Activated CD8-positive, alpha-beta memory T cell treated with anti-CD3 and anti-CD28 coated beads for 24 hours (primary cell): ENCODE results near the gene COQ9.
"Not testable (repeated sequence)": the region's sequence is repeated elsewhere in the genome, so short reads cannot be mapped to it uniquely, and the experiment has no call there.

Experiments used
- DNase-seq: peaks from one replicate; pipeline ENCODE4 v3.0.0-alpha.2; 2020

Gene COQ9, protein sequence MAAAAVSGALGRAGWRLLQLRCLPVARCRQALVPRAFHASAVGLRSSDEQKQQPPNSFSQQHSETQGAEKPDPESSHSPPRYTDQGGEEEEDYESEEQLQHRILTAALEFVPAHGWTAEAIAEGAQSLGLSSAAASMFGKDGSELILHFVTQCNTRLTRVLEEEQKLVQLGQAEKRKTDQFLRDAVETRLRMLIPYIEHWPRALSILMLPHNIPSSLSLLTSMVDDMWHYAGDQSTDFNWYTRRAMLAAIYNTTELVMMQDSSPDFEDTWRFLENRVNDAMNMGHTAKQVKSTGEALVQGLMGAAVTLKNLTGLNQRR

DNA sequence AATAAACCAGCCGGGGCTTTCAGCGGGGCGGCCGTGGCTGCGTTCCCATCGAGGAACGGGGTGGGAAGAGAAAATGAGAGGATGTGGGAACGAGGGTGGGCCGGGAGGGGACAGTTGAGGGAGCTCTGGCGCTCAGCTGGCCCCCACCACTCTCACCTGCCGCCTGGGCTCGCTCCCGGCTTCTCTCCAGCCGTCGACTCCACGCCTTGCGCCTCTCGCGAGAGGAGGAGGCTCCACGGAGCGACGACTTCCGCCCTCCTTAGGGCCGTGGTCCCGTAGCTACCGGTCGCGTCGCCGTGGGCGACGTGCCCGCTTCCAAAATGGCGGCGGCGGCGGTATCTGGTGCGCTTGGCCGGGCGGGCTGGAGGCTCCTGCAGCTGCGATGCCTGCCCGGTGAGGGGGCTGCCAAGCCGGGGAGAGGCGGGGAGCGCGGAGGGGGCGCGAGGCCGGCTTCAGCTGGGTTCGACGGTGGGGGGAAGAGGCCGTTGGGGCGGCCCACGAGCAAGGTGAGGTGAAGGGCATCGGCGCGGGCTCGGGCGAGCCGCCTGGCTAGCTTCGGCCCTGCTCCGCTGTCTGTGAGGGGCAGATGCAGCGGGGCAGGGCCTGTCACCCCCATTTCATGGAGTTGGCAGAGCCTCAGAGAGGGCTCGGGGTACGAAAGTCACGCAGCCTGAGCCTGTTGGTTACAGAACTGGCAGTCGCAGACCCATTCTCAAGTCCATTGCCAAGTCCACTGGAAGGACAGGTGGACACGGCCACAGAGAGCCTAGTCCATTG lies at the start of gene COQ9, which contains the start of gene CIAPIN1:
Gene COQ9, plus strand, starts transcription at position 294 of the 777 bp plus-strand sequence. Its CDS starts 27 bp downstream, at position 321.
Gene CIAPIN1, minus strand, starts transcription at position 200 of the 777 bp plus-strand sequence. CDS start 6,457 bp downstream, outside the sequence.
- peak; percentile 94 for DNase-seq

DNA sequence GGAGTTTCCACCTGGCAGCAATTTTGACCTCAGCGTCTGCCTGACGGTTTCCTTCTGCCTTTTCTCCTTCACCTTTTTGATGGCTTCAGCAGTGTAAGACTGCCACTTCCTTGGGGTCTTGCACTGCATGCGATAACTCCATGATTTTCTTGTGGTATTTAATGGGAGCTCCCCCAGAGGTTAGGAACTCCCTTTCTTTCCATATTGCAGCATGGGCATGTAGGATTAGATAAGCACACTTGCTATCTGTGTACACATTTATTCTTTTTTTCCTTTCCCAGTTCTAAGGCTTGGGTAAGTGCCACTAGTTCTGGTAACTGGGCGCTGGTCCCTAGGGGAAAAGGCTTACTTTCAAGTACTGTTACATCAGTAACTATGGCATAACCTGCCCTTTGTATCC lies 49.8 kb upstream of the COQ9 start:
- not testable (repeated sequence) for DNase-seq

DNA sequence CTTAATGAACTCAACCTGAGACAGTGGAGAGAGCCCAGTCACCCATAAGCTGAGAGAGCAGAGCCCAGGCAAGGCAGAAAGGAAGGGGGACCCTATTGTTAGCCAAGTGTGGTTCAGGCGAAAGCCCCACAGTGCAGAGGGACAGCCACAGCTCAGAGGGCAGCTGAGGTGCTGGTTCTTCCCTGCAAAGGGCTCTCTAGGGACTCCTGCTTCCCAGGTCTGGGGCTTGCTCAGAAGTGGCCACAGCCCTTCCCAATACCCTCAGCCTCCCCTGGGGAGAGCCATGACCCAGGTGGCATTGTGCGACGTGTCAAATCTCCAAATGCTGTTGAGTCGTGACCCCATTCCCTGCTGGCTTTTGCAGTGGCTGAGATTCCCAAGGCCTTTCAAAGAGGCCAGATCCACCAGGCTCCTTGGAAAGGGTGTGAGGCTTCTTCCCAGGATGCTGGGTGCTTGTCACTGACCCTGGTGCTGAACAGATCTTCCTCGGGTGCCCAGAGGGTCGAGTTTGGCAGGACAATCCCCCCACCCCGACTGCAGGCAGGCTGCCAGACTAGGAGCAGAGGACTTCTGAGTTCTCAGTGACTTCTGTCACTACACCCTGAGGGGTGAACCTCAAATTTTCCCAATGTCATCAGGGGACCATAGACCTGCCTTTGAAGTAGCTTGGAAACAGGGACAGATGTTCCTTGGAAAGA lies 45.2 kb upstream of the COQ9 start:
- DNase-seq: no peak

- DNase-seq: no peak
Observed at GRCh38 chr16:57403965-57404817, 43.1 kb upstream of the COQ9 start, which contains the start of gene CCL17. Gene CCL17, plus strand, starts transcription at chr16:57404767. Its CDS starts 9,166 bp downstream, at chr16:57413933.

- DNase-seq: no peak
Observed at GRCh38 chr16:57405097-57405496, 42.2 kb upstream of the COQ9 start.

DNA sequence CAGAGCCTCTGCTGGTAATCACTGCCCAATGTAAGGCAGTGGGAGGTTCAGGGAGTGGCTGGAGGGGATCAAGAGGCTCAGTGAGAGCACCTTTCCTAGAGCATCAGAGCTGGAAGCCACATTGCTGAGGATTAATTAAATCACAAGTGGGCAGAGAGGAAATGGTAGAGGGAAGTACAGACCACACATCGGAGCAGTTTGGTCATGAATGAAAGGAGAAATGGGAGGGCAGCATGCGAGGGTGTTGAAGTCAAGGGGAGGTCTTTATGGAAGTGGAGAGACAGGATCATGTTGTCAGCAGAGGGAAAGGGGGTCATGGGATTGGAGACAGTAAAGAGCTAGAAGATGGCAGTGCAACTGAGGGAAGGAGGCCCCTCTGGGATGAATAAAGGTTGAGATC lies 40.4 kb upstream of the COQ9 start:
- DNase-seq: no peak

DNA sequence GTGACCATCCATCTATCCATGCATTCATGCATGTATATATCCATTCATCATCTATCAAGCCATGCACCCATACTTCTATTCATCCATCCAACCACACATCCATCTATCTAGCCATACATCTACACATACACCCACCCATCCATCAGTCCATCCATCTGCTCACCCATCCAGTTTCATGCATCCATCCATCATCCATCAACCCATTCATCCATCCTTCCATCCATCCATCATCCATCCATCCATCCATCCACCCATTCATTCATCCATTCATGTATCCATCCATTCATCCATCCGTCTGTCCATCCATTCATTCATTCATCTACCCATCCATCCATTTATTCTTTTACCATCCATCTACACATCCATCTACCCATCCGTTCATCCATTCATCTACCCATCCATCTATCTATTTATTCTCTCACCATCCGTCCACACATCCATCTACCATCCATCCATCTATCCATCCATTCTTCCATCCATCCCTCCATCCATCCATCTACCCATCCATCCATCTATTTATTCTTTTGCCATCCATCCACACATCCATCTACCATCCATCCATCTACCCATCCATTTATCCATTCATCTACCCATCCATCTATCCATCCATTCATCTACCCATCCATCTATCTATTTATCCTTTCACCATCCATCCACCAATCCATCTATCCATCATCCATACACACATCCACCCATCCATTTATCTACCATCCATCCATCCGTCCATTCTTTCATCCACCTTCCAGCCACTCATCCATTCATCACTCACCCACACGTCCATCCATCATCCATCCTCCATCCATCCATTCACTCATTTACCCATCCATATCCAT lies 39.5 kb upstream of the COQ9 start:
- no peak for DNase-seq

DNA sequence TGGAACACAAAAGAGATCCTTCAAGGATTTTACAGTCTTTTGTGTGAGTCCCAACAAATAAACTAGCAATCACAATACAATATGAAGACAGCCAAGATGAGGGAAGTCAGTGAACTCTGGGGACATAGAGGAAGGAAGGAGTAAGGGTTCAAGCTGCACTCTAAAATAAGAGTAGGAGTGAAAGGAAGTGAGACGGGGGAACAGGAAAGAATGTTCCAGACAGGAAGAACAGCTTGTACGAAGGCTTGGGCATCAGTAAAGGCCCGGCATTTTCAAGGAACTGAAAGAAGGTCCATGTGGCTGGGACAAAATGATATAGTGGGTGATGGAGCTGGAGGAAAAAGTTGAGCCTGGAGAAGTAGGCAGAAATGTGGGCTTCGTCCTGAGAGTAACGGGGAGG lies 38.2 kb upstream of the COQ9 start:
- no peak for DNase-seq

GRCh38 chr16:57409870-57410587 lies 37.2 kb upstream of the COQ9 start:
- no peak for DNase-seq

GRCh38 chr16:57411362-57411976 lies 35.8 kb upstream of the COQ9 start:
- no peak for DNase-seq

GRCh38 chr16:57412584-57412983 lies 34.7 kb upstream of the COQ9 start:
- DNase-seq: no peak

GRCh38 chr16:57413301-57413730 lies 34.0 kb upstream of the COQ9 start:
- no peak for DNase-seq

DNA sequence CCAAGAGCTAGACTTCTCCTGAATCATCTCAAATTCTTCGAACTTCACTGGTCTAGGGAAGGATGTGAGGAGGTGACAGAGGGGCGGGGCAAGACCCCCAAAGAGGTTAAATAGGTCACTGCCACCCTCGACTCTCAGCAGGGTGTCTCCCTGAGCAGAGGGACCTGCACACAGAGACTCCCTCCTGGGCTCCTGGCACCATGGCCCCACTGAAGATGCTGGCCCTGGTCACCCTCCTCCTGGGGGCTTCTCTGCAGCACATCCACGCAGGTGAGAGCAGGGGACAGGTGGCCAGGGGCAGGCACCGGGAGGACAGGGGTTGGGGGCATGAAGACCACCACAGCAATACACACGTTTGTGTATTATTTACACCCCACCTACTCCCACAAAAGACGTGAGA lies 33.5 kb upstream of the COQ9 start:
- DNase-seq: no peak

- peak; percentile 59 for DNase-seq
Observed at GRCh38 chr16:57416084-57416483, 31.2 kb upstream of the COQ9 start.

GRCh38 chr16:57419506-57419905 lies 27.8 kb upstream of the COQ9 start:
- DNase-seq: no peak

DNA sequence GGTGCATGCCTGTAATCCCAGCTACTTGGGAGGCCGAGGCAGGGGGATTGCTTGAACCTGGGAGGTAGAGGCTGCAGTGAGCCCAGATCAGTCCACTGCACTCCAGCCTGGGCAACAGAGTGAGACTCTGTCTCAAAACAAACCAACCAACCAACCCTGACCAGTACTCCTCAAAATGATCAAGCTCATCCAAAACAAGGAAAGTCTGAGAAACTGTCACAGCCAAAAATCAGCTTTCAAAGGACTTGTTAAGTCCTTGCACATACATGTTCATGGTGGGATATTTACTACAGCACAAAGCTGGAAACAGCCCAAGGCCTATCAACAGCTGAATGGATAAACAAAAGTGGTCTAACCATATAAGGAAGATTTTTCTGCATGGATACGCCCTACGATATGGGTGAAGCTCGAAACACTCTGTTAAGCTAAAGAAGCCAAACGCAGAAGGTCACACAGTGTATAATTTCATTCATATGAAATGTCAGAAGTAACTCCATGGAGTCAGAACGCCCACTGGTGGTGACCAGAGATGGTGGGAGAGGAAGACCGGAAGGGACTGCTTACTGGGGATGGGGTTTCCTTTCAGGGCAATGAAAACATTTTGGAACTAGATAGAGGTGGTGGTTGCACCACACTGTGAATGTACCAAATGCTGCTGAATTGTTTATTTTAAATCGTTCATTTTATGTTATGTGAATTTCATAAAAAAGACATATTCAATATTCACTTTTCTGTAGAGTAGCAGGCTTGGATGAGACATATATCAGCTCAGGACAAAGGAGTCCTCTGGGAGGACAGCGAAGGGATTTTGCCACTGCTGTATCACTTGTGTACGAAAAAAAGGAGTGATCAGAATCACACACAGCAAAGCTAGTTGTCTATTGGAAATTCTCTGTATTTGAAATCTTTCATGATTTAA lies 25.0 kb upstream of the COQ9 start:
- no peak for DNase-seq

DNA sequence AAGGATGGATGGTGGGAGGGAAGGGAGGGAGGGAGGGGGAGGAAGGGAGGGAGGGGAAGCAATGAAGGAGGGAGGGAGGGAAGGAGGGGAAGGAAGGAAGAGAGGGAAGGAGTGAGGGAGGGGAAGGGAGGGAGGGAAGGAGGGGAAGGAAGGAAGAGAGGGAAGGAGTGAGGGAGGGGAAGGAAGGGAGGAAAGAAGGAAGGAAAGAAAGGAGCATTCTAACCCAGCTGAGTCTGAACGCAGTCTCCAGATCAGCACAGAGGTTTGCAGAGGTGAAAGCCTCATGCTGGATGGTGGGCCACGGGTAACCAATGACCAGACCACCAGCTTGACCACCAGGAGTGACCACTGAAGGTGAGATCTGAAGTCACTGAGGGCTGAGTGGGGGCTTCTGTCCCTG lies 24.1 kb upstream of the COQ9 start:
- no peak for DNase-seq

DNA sequence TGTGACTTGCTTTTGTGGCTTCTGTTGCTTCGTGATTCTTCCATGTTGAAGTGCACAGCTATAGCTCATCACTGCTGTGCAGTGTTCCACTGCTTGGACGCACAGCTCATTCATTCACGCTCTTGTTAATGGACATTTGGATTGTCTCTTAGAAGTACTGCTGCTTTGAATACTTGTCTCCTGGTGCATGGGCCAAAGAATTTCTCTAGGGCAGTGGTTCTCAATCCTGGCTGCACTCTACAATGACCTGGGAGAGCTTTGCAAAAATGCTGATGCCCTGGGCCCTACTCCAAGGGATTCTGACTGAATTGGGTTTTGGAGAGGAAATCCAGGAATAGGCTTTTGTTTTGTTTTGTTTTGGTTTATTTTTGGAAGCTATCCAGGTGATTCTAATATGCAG lies 22.7 kb upstream of the COQ9 start:
- no peak for DNase-seq

DNA sequence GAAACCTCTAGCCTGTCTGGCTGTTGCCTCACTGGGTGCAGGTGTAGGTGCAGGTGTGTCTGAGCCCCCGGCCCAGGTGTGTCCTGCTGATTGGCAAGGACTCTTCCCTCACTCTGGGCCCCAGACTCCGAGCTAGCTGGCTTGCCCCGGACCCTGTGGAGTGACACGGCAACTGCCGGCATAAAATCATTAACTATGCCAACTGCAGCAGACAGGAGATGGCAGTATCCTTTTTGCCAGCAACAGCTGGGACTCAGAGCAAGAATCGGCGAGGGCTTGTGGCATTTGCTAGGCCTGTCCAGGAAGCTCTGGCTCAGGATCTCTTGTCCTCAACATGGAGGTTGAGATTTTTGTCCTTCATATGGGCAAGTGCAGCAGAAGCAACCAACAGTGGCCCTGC lies 20.9 kb upstream of the COQ9 start:
- no peak for DNase-seq
